ENCODE results near the gene EIF3CL. TPM values are rescaled to one million over a fixed set of nuclear protein-coding genes. Genes with fewer than 3 reads are reported as not detected.

The EIF3CL gene
- 127 and 171 TPM in 2 replicates for total RNA-seq

GRCh38 chr16:28403220-28404072, at the start of gene EIF3CL:
Gene EIF3CL (minus strand): TSS chr16:28403841. CDS start chr16:28403618, 223 bp downstream.

GRCh38 chr16:28363408-28363807, 40.2 kb downstream of the EIF3CL start, which contains the start of gene NPIPB6:
Gene NPIPB6 (minus strand): TSS chr16:28363508. CDS start chr16:28362822, 686 bp downstream.

Other genes starting within 250 kb of the EIF3CL start
- gene XPO6, start 191.9 kb downstream of the EIF3CL start, total RNA-seq: 110 and 129 TPM in 2 replicates
- not detected in 2 replicates for gene SBK1, start 111.3 kb downstream of the EIF3CL start, total RNA-seq
- 0.33 and 0.75 TPM in 2 replicates for gene NPIPB6, start 40.3 kb downstream of the EIF3CL start, total RNA-seq
- not detected in 2 replicates for gene NPIPB7, start 68.5 kb upstream of the EIF3CL start, total RNA-seq
- 13.3 and 15.1 TPM in 2 replicates for gene CLN3, start 88.2 kb upstream of the EIF3CL start, total RNA-seq
- not detected in 2 replicates for gene APOBR, start 90.8 kb upstream of the EIF3CL start, total RNA-seq
- not detected in 2 replicates for gene IL27, start 103.0 kb upstream of the EIF3CL start, total RNA-seq
- 12.1 and 30.9 TPM in 2 replicates for gene NUPR1, start 135.1 kb upstream of the EIF3CL start, total RNA-seq
- gene SGF29, start 150.1 kb upstream of the EIF3CL start, total RNA-seq: 9.4 and 10.0 TPM in 2 replicates
- gene SULT1A2, start 193.2 kb upstream of the EIF3CL start, total RNA-seq: under 0.01 TPM in 1 of 2 replicates, not detected in the other
- gene SULT1A1, start 206.2 kb upstream of the EIF3CL start, total RNA-seq: 0.77 and 0.87 TPM in 2 replicates
- under 0.01 and 0.12 TPM in 2 replicates for gene NPIPB8, start 234.2 kb upstream of the EIF3CL start, total RNA-seq

All from uterine smooth muscle cell (primary cell).